Limb (tissue), 2 donors: Measurements from ENCODE around the gene GPR173.

Experiments
- DNase-seq, 2 donors: peaks; one replicate each; pipeline ENCODE4 v3.0.0-alpha.2; 2016; ENCODE audit errors: extremely low spot score in 2 of 2

The GPR173 gene

GRCh38 chrX:53089224-53089842 lies 40.7 kb downstream of the GPR173 start:
- peak in 1 of 2 donors; percentile 49 for DNase-seq

DNA sequence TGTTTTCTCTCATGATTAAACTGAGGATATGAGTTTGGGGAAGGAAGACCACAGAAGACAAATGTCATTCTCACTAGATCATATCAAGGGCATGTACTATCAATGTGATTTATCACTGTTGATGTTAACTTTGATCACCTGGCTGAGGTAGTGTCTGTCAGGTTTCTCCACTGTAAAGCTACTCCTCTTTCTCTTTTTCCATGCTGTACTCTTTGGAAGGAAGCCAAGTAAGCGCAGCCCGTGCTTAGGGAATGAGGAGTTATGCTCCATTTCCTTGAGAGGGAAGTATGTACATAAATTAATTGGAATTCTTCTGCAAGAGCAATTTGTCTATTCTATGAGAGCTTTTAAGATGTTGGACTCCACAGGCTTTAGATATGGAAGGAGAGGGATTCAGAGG lies 41.3 kb downstream of the GPR173 start:
- no peak for DNase-seq

DNA sequence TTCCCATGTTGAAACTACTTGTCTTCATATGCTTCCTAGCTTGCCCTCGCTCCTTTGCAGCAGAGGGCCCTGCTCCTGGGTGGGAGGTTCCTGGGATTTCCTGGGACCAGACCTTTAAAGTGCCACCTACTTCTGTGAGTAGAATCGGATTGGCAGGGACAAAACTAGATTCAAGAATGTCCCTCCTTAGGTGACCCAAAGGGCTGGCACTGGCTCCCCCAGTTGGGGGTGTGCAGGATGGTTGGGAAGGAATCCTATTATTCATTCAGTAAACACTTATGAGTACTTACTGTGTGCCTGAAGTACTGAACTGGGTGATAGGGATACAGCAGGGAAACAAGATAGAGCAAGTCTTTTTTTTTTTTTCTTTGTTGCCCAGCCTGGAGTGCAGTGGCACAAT lies 42.8 kb downstream of the GPR173 start:
- no peak for DNase-seq

DNA sequence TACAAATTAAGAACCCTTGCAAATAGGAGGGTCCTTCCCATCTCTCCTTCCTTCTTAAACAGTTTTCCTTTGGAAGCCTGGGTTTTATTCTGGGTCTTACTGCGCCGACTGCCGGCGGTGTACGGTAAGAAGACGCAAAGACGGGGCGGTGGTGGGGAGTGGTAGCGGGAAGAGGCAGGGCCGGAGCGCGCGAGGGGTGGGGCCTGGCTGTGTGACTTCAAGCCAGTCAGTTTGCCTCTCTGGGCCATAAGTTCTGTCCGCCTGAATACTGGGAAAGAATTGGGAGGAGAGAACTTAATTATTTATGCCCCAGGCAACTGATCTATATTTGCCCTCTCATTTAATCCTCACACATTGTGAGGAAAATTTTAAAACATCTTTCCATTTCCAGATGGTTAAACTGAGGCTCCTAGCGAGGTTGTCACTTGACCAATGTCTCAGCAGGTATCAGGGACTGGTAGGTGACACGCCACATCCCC lies 44.6 kb downstream of the GPR173 start:
- DNase-seq = peak; percentile 48 to 77

DNA sequence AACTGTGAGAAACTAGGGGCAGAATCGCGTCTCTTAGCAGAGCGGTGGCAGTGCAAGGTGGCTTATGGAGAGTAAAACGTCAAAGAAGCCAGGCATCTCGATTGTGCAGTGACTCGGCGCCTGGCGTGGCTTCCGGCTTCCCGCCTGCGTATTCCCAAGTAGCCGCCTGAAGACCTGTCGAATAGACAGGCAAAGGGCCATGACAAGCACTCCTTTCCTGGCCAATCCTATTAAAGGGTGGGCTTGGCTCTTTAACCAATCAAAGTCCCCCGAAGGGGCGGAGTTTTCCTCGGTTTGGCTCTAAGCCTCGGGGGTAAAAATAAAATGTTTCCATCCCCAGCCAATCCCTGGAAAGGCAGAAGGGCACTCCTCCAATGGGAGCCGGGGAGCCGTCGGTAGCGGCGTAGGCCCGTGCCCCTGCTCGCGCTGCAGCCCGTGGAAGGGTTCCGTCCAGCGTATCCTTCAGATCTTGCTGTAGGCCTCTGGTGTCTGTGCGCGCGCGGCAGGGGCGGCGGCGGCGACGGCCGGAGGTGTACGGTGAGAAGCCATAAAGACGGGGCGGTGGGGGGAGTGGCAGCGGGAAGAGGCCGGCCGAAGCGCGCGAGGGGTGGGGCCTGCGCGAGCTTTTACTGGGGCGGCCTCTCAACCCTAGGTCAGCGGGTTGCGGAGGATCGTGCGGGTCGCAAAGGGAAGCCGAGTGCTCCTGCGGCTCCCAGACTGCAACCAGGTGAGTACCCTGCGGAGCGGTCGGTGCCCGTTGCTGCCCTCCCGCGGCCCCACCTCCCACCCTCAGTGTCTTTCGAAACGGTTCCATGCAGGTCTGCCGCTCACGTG lies 45.4 kb downstream of the GPR173 start, which contains the start of gene KANTR:
Gene KANTR, plus strand, starts transcription at position 395 of the 834 bp plus-strand sequence. CDS start 30,131 bp downstream, outside the sequence.
- DNase-seq = peak; percentile 88 to 91

DNA sequence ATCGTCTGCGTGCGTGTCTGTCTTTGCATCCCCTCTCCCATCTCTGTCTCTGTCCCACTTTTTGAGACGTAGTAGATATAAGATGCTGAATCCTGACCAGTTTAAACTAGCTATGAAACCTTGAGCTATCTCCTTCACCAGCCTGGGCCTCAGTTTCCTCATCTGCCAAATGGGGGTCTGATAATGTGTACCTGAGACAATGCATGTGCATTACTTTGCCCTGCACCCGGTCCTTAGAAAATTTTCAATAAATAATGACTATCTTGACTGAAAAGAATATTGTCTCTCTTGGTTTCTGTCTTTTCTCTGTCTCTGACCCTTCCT lies 46.0 kb downstream of the GPR173 start:
- DNase-seq = no peak

DNA sequence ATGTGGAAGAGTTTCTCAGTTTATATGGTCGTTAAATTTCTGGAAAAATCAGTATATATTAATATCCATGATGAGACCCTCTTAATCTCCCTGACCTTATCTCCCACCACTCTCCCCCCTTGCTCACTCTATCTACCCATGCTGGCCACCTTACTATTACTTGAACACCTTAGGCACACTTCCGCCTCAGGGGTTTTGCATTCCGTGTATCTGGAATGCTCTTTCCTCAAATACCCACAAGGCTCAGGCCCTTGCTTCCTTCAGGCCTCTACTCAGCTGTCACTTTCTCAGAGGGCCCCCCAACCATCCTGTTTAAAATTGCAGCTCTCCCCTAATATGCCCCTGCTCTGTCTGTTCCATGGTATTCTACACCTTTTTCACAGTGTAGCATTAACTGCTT lies 47.2 kb downstream of the GPR173 start:
- DNase-seq = no peak

- DNase-seq = no peak
These were observed 66.4 kb downstream of the GPR173 start for GRCh38 chrX:53114864-53115549.

- no peak for DNase-seq
These were observed 66.9 kb downstream of the GPR173 start for GRCh38 chrX:53115550-53115874.

- DNase-seq = peak in 1 of 2 donors; percentile 6
These were observed 67.5 kb downstream of the GPR173 start for GRCh38 chrX:53116101-53116500.

- no peak for DNase-seq
These were observed 73.4 kb downstream of the GPR173 start for GRCh38 chrX:53122013-53122412.

- no peak for DNase-seq
These were observed 76.9 kb downstream of the GPR173 start for GRCh38 chrX:53125506-53125905.

DNA sequence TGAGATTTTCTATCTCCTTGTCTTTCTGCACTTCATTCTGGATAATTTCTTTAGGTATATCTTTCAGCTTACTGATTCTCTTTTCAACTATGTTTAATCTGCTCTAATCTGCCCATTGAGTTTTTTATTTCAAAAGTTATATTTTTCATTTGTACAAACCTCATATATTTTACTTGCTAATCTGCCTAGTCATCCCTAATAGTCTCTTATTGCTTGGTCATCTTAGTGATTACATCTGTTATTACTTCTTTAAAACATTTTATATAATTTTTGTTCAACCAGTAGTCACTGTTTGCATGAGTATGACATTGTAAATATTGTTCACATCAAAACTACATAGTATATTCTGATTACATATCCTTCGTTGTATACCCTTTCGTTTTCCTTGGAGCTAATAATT lies 77.8 kb downstream of the GPR173 start:
- no peak for DNase-seq

DNA sequence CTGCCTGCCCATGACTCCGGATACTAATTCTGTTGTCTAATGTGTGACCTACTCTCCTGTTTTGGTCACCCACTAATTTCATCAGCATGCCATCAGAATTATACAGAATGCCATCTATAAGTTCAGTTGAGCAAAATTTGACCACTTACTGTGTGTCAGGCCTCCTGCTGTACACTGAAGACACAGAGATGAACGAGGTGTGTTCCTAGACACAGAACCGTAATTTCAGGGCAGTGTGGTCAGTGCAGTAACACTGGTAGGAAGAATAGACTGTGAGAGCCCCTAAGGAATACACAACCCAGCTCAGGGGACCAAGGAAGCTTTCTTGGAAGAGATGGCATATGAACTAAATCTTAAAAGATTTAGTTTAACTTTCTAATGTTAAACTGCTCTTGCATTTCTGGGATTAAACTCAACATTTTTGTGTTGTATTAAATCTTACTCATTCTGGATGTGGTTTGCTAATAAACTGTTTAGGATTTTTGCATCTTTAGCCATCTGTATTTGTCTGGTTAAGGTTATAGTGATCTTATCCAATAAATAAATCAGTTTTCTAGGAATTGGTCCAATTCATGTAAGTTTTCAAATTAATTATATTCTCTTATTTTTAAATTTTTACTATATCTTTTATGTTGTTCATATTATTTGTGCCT lies 79.6 kb downstream of the GPR173 start:
- no peak for DNase-seq
